CD4-positive, alpha-beta T cell (primary cell): ENCODE data around the gene LGR6. TPM values are rescaled to one million over a fixed set of nuclear protein-coding genes. Genes with fewer than 3 reads are reported as not detected.

Experiments used
- ATAC-seq: fragments of 200-7000 bp; cut with Tn5 transposase; one replicate; pipeline ENCODE4 v1.10.0; 2022; ENCODE audit warnings: mild to moderate bottlenecking; ENCODE audit not compliant: poor library complexity
- CTCF ChIA-PET: fragments of 350-600 bp; sonication (Branson Sonifier 250); formaldehyde crosslinking; loops from one replicate; lab custom pipeline; 2021; ENCODE audit warnings: antibody characterized with exemption, inconsistent platforms; lab: Charles Lee
- POLR2A ChIA-PET: fragments of 350-600 bp; sonication (Branson Sonifier 250); formaldehyde crosslinking; loops from one replicate; lab custom pipeline; 2021; ENCODE audit warnings: antibody characterized with exemption, inconsistent platforms; lab: Charles Lee
- DNase-seq, 14 experiments: peaks; one replicate each; pipeline ENCODE4 v3.0.0-alpha.2; 2013 to 2020; ENCODE audit warnings: mixed read lengths in 2 of 14
- H3K27ac ChIP-seq, 2 donors: one replicate each; pipeline versions ENCODE4 v1.5.1 to v1.7.0; 2013; ENCODE audit warnings: low read length in 2 of 2, low read depth in 1 of 2, mild to moderate bottlenecking in 1 of 2
- H3K27me3 ChIP-seq, 2 experiments: 1 replicate in 1 of 2; 2 replicates in 1 of 2; pipeline versions ENCODE4 v1.6.1 to v1.7.0; 2013; ENCODE audit warnings: low read length in 2 of 2, control low read depth in 1 of 2, mild to moderate bottlenecking in 1 of 2, moderate library complexity in 1 of 2; ENCODE audit not compliant: insufficient read depth in 2 of 2, control insufficient read depth in 1 of 2
- H3K36me3 ChIP-seq: one replicate; pipeline ENCODE4 v1.6.1; 2013; ENCODE audit warnings: low read length, control low read depth; ENCODE audit not compliant: insufficient read depth
- H3K4me1 ChIP-seq: one replicate; pipeline ENCODE4 v1.6.1; 2013; ENCODE audit warnings: low read length, control low read depth; ENCODE audit not compliant: insufficient read depth
- H3K4me3 ChIP-seq: one replicate; pipeline ENCODE4 v1.5.1; 2013; ENCODE audit warnings: mild to moderate bottlenecking, low read length, moderate library complexity
- H3K9me3 ChIP-seq, 2 experiments: 1 replicate in 1 of 2; 2 replicates in 1 of 2; pipeline versions ENCODE4 v1.6.1 to v1.7.0; 2013; ENCODE audit warnings: low read length in 2 of 2, mild to moderate bottlenecking in 2 of 2, control low read depth in 1 of 2, moderate library complexity in 1 of 2; ENCODE audit not compliant: control insufficient read depth in 1 of 2, insufficient read depth in 1 of 2
- H3K27ac Mint-ChIP-seq: one replicate; pipeline ENCODE4 v1.8.0; 2020; ENCODE audit warnings: mixed read lengths
- H3K27me3 Mint-ChIP-seq: one replicate; pipeline ENCODE4 v1.8.0; 2021; ENCODE audit warnings: mixed read lengths
- H3K36me3 Mint-ChIP-seq: one replicate; pipeline ENCODE4 v1.8.0; 2021; ENCODE audit warnings: low read depth, mixed read lengths
- H3K4me1 Mint-ChIP-seq: one replicate; pipeline ENCODE4 v1.8.0; 2021; ENCODE audit warnings: low read depth, mixed read lengths
- H3K4me3 Mint-ChIP-seq: one replicate; pipeline ENCODE4 v1.8.0; 2020; ENCODE audit warnings: mild to moderate bottlenecking, mixed read lengths
- H3K9me3 Mint-ChIP-seq: one replicate; pipeline ENCODE4 v1.8.0; 2020; ENCODE audit warnings: mixed read lengths
- CTCF ChIP-seq: fragments of 200-600 bp; IDR thresholded peaks from one replicate; pipeline ENCODE4 v1.8.0; 2022; ENCODE audit warnings: antibody characterized with exemption, mild to moderate bottlenecking
- intact Hi-C, 2 experiments: fragments of 100-400 bp; cut with DNase I in 1 of 2; cut with micrococcal nuclease in 1 of 2; formaldehyde crosslinking; loops; one replicate each; pipeline versions ENCODE4 v1.15.1 to v1.9.0; 2023 to 2025; cut with DNase I, micrococcal nuclease
- total RNA-seq, 174 experiments: library from RNA in 2 of 174; stranded (reverse) in 2 of 174; gene quantifications; one replicate each; pipeline ENCODE4 v1.2.3 and lab custom pipeline; 2021 to 2026

Gene LGR6
- total RNA-seq, 2 experiments from 2014 or later: 0.19 to 0.45 TPM

- TF ChIP-seq CTCF: no peak
- intact Hi-C loops: no loop called here
- H3K27me3 Mint-ChIP-seq: peaks cover 14% of the 10 kb centered on the region
- no peaks in the 10 kb centered on the region for H3K4me1 Mint-ChIP-seq
- CTCF ChIA-PET: no interaction called here
- POLR2A ChIA-PET: no interaction called here
- no peak overlapping the region for H3K4me3 ChIP-seq
- no peak overlapping the region for H3K27ac Mint-ChIP-seq
- ATAC-seq (no peak), DNase-seq (peak in 1 of 14 experiments; percentile 12)
- H3K9me3 Mint-ChIP-seq: no peaks in the 10 kb centered on the region
- no peaks in the 10 kb centered on the region for H3K36me3 Mint-ChIP-seq
- H3K27me3 ChIP-seq: peaks cover 0 to 4% of the 10 kb centered on the region in 2 experiments
- H3K4me1 ChIP-seq: no peaks in the 10 kb centered on the region
- H3K9me3 ChIP-seq: peaks cover 0 to 6% of the 10 kb centered on the region in 2 experiments
- H3K36me3 ChIP-seq: no peaks in the 10 kb centered on the region
- H3K27ac ChIP-seq: no peak overlapping the region
- no peak overlapping the region for H3K4me3 Mint-ChIP-seq
These were observed 49.4 kb downstream of the LGR6 start for GRCh38 chr1:202243006-202243405.

- no peak for ATAC-seq
- H3K36me3 Mint-ChIP-seq: no peaks in the 10 kb centered on the region
- TF ChIP-seq CTCF: no peak
- no peak overlapping the region for H3K4me3 Mint-ChIP-seq
- Histone ChIP-seq H3K4me3 (no peak overlapping the region), H3K4me1 (no peaks in the 10 kb centered on the region), H3K27me3 (peaks cover 0 to 2% of the 10 kb centered on the region in 2 experiments), H3K9me3 (peaks cover 0 to 6% of the 10 kb centered on the region in 2 experiments), H3K27ac (no peak overlapping the region), H3K36me3 (no peaks in the 10 kb centered on the region)
- no peaks in the 10 kb centered on the region for H3K4me1 Mint-ChIP-seq
- peak in 1 of 14 experiments; percentile 15 for DNase-seq
- CTCF ChIA-PET: no interaction called here
- POLR2A ChIA-PET: no interaction called here
- no peak overlapping the region for H3K27ac Mint-ChIP-seq
- peaks cover 13% of the 10 kb centered on the region for H3K27me3 Mint-ChIP-seq
- intact Hi-C loops: no loop called here
- H3K9me3 Mint-ChIP-seq: no peaks in the 10 kb centered on the region
These were observed 51.3 kb downstream of the LGR6 start for GRCh38 chr1:202244841-202245261.

GRCh38 chr1:202245391-202245790, 51.8 kb downstream of the LGR6 start:
- Mint-ChIP-seq H3K4me1 (no peaks in the 10 kb centered on the region), H3K36me3 (no peaks in the 10 kb centered on the region), H3K27ac (no peak overlapping the region), H3K9me3 (no peaks in the 10 kb centered on the region), H3K27me3 (peaks cover 10% of the 10 kb centered on the region), H3K4me3 (no peak overlapping the region)
- no peak for TF ChIP-seq CTCF
- ATAC-seq (no peak), DNase-seq (peak in 1 of 14 experiments; percentile 7)
- Histone ChIP-seq H3K4me1 (no peaks in the 10 kb centered on the region), H3K36me3 (no peaks in the 10 kb centered on the region), H3K4me3 (no peak overlapping the region), H3K27ac (no peak overlapping the region), H3K27me3 (peaks cover 0 to 2% of the 10 kb centered on the region in 2 experiments), H3K9me3 (peaks cover 0 to 6% of the 10 kb centered on the region in 2 experiments)
- POLR2A ChIA-PET: no interaction called here
- intact Hi-C loops: no loop called here
- CTCF ChIA-PET: no interaction called here
